MCF 10A (cell line): Measurements from ENCODE around the gene AKAP13. TPM values are rescaled to one million over a fixed set of nuclear protein-coding genes. Genes with fewer than 3 reads are reported as not detected.

Experiments used
- BruUV-seq: library from RNA; stranded (reverse); fragments of 400-500 nt; replicated peaks from 2 replicates; lab custom pipeline; 2021; lab: Mats Ljungman, UMichigan
- CTCF ChIA-PET: fragments of 300-600 bp; sonication (Branson Sonifier 250); formaldehyde crosslinking; extraction: SDS; loops from one replicate; lab custom pipeline; 2021; ENCODE audit warnings: antibody characterized with exemption, inconsistent platforms; lab: Yijun Ruan, JAX
- POLR2A ChIA-PET: fragments of 300-600, 350-650 bp; sonication (Branson Sonifier 250); formaldehyde crosslinking; extraction: SDS; loops from one replicate; lab custom pipeline; 2020; ENCODE audit warnings: antibody characterized with exemption, inconsistent platforms; lab: Yijun Ruan, JAX
- DNase-seq: peaks from one replicate; pipeline ENCODE4 v3.0.0-alpha.2; 2018; ENCODE audit not compliant: unreplicated experiment
- H3K27ac Mint-ChIP-seq: one replicate; pipeline ENCODE4 v1.8.0; 2022; ENCODE audit warnings: mild to moderate bottlenecking, low read depth, mixed read lengths; ENCODE audit not compliant: unreplicated experiment
- H3K27me3 Mint-ChIP-seq: one replicate; pipeline ENCODE4 v1.8.0; 2022; ENCODE audit warnings: mixed read lengths; ENCODE audit not compliant: insufficient read depth, unreplicated experiment
- H3K36me3 Mint-ChIP-seq: one replicate; pipeline ENCODE4 v1.8.0; 2022; ENCODE audit warnings: mild to moderate bottlenecking, moderate library complexity, mixed read lengths; ENCODE audit not compliant: insufficient read depth, unreplicated experiment
- H3K4me1 Mint-ChIP-seq: one replicate; pipeline ENCODE4 v1.8.0; 2022; ENCODE audit warnings: mixed read lengths; ENCODE audit not compliant: insufficient read depth, unreplicated experiment
- H3K4me3 Mint-ChIP-seq: one replicate; pipeline ENCODE4 v1.8.0; 2022; ENCODE audit warnings: mild to moderate bottlenecking, moderate library complexity, mixed read lengths; ENCODE audit not compliant: unreplicated experiment
- H3K9me3 Mint-ChIP-seq: one replicate; pipeline ENCODE4 v1.8.0; 2022; ENCODE audit warnings: mixed read lengths; ENCODE audit not compliant: unreplicated experiment
- intact Hi-C: fragments of 100-400 bp; cut with micrococcal nuclease; formaldehyde crosslinking; loops from 2 replicates; pipeline ENCODE4 v1.14.1; 2022
- total RNA-seq: library from RNA; stranded (reverse); gene quantifications from 2 replicates; pipeline ENCODE4 v1.2.3, GENCODE V29; 2022
- TF ChIP-seq, protein P1 (sequence below): fragments of 200-600 bp; IDR thresholded peaks from one replicate; pipeline ENCODE4 v1.8.0; 2022; ENCODE audit warnings: antibody characterized with exemption, mild to moderate bottlenecking; ENCODE audit not compliant: unreplicated experiment

AKAP13 gene
- total RNA-seq, 1 experiment from 2014 or later, result 65.7 TPM

DNA sequence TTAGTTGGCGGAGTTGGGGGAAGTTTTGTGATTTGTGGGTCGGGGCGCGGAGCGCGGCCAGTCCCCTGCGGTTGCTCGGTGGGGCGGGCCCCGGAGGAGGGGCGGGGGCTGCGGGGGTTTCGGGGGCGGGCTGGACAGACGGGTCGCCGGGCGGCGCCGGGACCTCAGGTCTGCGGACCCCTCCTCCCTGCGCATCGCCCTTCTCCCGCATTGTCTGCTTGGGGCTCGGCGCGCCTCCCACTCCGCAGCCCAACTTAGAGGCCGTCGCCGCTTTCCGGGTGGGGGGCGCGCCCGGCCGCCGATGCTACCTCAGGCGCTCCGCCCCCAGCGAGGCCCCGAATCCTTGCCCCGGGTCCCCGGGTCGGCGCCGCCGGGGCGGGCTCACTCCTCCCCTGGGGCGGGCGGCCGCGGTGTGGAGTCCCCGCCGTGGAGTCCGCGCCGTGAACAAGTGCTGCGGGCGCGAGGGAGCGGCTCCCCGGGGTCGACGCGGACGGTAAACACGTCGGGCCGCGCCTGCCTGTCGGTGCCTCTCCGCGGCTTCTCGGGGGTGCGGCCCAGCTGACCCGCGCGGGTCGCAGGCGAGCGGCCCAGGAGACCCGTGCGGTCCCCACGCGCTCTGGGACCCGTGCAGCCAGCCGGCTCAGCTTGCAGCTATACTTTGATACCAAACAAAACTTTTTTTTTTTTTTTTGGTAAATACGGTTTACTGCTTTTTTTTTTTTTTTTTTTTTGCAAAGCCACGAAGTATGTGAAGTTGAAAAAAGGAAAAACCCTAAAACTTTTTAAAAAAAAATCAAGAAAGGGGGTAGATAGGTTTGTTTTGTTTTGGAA lies 624 bp downstream of the AKAP13 start:
- ChIA-PET POLR2A (interaction anchor here (0.6 to 7.4 kb wide), 31 partner anchors 9 to 220 kb away, joined by 3 to 94 read pairs (median 6); no protein-coding TSS in a partner anchor), CTCF (interaction anchor here (0.6 to 3.6 kb wide), 5 partner anchors 19 to 243 kb away, joined by 3 to 20 read pairs (median 4); no protein-coding TSS in a partner anchor)
- peaks cover 15% of the 10 kb centered on the region for H3K36me3 Mint-ChIP-seq
- no peaks in the 10 kb centered on the region for H3K9me3 Mint-ChIP-seq
- no peaks in the 10 kb centered on the region for H3K27me3 Mint-ChIP-seq
- DNase-seq, result peak; percentile 36
- H3K4me1 Mint-ChIP-seq, result peaks cover 42% of the 10 kb centered on the region
- TF ChIP-seq, protein P1, sequence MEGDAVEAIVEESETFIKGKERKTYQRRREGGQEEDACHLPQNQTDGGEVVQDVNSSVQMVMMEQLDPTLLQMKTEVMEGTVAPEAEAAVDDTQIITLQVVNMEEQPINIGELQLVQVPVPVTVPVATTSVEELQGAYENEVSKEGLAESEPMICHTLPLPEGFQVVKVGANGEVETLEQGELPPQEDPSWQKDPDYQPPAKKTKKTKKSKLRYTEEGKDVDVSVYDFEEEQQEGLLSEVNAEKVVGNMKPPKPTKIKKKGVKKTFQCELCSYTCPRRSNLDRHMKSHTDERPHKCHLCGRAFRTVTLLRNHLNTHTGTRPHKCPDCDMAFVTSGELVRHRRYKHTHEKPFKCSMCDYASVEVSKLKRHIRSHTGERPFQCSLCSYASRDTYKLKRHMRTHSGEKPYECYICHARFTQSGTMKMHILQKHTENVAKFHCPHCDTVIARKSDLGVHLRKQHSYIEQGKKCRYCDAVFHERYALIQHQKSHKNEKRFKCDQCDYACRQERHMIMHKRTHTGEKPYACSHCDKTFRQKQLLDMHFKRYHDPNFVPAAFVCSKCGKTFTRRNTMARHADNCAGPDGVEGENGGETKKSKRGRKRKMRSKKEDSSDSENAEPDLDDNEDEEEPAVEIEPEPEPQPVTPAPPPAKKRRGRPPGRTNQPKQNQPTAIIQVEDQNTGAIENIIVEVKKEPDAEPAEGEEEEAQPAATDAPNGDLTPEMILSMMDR, result no peak
- BruUV-seq, result no TSS peak
- intact Hi-C loops, result loop anchor here (1.0 to 5.0 kb wide), 2 partner anchors 50 to 111 kb away; no protein-coding TSS in a partner anchor
- peak overlapping the region; percentile 79 for H3K27ac Mint-ChIP-seq
- H3K4me3 Mint-ChIP-seq, result peak overlapping the region; percentile 79

DNA sequence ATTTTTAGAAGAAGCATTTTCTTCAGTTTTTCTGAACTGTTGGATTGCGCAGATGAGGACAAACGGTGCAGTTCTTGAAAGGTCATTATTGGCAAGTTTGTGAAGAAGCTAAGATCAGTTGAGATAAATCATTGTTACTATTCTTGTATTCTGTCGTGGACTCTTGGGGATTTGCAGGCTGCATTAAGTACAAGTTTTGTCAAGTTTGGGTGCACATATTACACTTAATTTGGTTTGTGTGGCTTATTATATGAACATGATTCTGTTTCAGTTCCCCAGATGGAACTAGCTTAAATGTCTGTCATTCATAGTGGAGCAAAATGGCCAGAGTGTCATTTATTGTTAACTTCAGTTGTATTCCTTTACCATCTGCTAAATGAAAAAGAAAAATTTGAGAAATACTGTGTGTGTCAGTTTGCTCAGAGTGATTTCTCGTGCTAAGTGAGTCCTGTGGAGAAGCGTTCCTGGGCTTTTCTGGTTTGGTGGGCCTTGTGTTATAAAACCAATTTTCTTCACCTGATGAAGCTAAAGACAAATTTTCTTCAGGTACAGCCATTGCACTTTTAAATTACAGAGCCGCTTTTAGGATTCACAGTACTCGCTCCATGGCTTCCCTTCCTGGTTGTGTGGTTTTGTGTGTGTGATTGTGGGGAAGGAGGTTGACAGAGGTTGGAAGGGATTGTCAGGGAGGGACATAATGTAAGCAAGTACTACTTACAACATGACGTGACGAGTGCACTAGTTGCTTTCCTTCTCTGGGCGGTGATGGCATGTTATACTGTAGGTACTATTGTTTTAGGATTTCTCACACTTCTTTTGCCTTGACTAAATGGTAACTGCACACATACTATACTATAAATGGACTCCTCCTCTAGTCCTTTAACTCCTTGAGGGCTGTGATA lies 1.7 kb downstream of the AKAP13 start:
- H3K9me3 Mint-ChIP-seq, result no peaks in the 10 kb centered on the region
- peak; percentile 49 for DNase-seq

DNA sequence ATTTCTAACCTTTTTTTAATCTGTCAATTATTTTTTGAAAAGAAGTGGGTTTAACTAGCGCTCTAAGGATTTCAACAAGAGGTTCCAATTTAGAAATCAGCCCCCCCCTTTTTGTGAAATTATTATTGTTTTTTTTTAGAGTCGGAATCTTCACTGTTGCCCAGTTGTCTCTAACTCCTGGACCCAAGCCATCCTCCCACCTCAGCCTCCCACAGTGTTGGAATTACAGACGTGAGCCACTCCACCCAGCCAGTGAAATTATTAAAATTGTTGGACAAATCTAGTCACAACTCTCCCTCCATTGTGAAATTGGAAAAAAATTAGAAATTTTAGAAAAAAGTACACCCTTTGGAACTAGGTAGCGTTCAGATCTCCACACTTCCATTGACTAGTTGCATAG lies 2.5 kb downstream of the AKAP13 start:
- Mint-ChIP-seq H3K36me3 (peaks cover 27% of the 10 kb centered on the region), H3K4me1 (peaks cover 42% of the 10 kb centered on the region), H3K9me3 (no peaks in the 10 kb centered on the region), H3K27me3 (no peaks in the 10 kb centered on the region), H3K27ac (peak overlapping the region; percentile 79), H3K4me3 (peak overlapping the region; percentile 79)
- ChIA-PET CTCF (interaction anchor here (0.6 to 3.6 kb wide), 6 partner anchors 15 to 533 kb away, joined by 3 to 20 read pairs (median 4); no protein-coding TSS in a partner anchor), POLR2A (interaction anchor here (0.6 to 7.4 kb wide), 14 partner anchors 11 to 121 kb away, joined by 3 to 94 read pairs (median 5); no protein-coding TSS in a partner anchor)
- no peak for DNase-seq
- intact Hi-C loops, result loop anchor here (1.0 to 5.0 kb wide), 2 partner anchors 30 to 109 kb away; no protein-coding TSS in a partner anchor
- TF ChIP-seq, protein P1, result no peak
- BruUV-seq, result no TSS peak

More for the DNA sequence above, 1.7 kb downstream of the AKAP13 start:
- H3K27me3 Mint-ChIP-seq, result no peaks in the 10 kb centered on the region
- H3K36me3 Mint-ChIP-seq, result peaks cover 23% of the 10 kb centered on the region
- H3K4me1 Mint-ChIP-seq, result peaks cover 42% of the 10 kb centered on the region
- BruUV-seq, result TSS peak; percentile 50
- H3K27ac Mint-ChIP-seq, result peak overlapping the region; percentile 79
- TF ChIP-seq, protein P1, result no peak
- ChIA-PET CTCF (interaction anchor here (0.6 to 3.6 kb wide), 6 partner anchors 16 to 56 kb away, joined by 3 to 20 read pairs (median 4); no protein-coding TSS in a partner anchor), POLR2A (interaction anchor here (0.6 to 7.4 kb wide), 18 partner anchors 12 to 124 kb away, joined by 3 to 94 read pairs (median 5); no protein-coding TSS in a partner anchor)
- intact Hi-C loops, result loop anchor here (1.0 to 5.0 kb wide), 3 partner anchors 31 to 110 kb away; no protein-coding TSS in a partner anchor
- peak overlapping the region; percentile 79 for H3K4me3 Mint-ChIP-seq
